OCI-LY7 (cell line): ENCODE measurements around the gene MSRB1. TPM values are rescaled to one million over a fixed set of nuclear protein-coding genes. Genes with fewer than 3 reads are reported as not detected.

Experiments
- BruUV-seq: library from RNA; stranded (reverse); fragments of 400-500 nt; replicated peaks from 2 replicates; lab custom pipeline; 2021; lab: Mats Ljungman, UMichigan
- CTCF ChIA-PET: fragments of 300-600 bp; sonication (Branson Sonifier 250); formaldehyde crosslinking; loops from one replicate; lab custom pipeline; 2022; ENCODE audit warnings: antibody characterized with exemption; ENCODE audit not compliant: unreplicated experiment; lab: Charles Lee
- POLR2A ChIA-PET: fragments of 300-600 bp; sonication (Branson Sonifier 250); formaldehyde crosslinking; loops from one replicate; lab custom pipeline; 2022; ENCODE audit warnings: antibody characterized with exemption; lab: Charles Lee
- DNase-seq: peaks from one replicate; pipeline ENCODE4 v3.0.0-alpha.2; 2015; ENCODE audit warnings: low spot score
- H2AFZ ChIP-seq: fragments of 200-600 bp; sonication (generic), shearing (Covaris generic); 2 replicates; pipeline ENCODE4 v1.6.1; 2014; ENCODE audit warnings: mild to moderate bottlenecking, antibody characterized with exemption, low read length, moderate library complexity
- H3K27ac ChIP-seq: fragments of 200-600 bp; sonication (generic); 2 replicates; pipeline ENCODE4 v1.5.1; 2014; ENCODE audit warnings: mixed run types, low read depth, mild to moderate bottlenecking, moderate library complexity, low read length, inconsistent platforms; ENCODE audit not compliant: poor library complexity, severe bottlenecking
- H3K36me3 ChIP-seq: fragments of 200-600 bp; sonication (generic); 2 replicates; pipeline ENCODE4 v1.6.1; 2014; ENCODE audit warnings: mild to moderate bottlenecking, antibody characterized with exemption, low read length, moderate library complexity, mixed read lengths; ENCODE audit not compliant: insufficient read depth
- H3K4me1 ChIP-seq: fragments of 200-600 bp; sonication (generic); 2 replicates; pipeline ENCODE4 v1.5.1; 2014; ENCODE audit warnings: mild to moderate bottlenecking, low read length; ENCODE audit not compliant: insufficient read depth, poor library complexity, severe bottlenecking
- H3K4me2 ChIP-seq: fragments of 200-600 bp; sonication (generic); 2 replicates; pipeline ENCODE4 v1.6.1; 2014; ENCODE audit warnings: mild to moderate bottlenecking, low read length
- H3K4me3 ChIP-seq: fragments of 200-600 bp; sonication (generic); 2 replicates; pipeline ENCODE4 v1.5.1; 2014; ENCODE audit warnings: mild to moderate bottlenecking, low read depth, low read length; ENCODE audit not compliant: poor library complexity, severe bottlenecking
- H3K79me2 ChIP-seq: fragments of 200-600 bp; sonication (generic); 2 replicates; pipeline ENCODE4 v1.6.1; 2016; ENCODE audit warnings: low read depth, mild to moderate bottlenecking, low read length, moderate library complexity, mixed read lengths; ENCODE audit not compliant: insufficient read depth
- H3K9me2 ChIP-seq: fragments of 200-600 bp; sonication (generic); 2 replicates; pipeline ENCODE4 v1.6.1; 2016; ENCODE audit warnings: mild to moderate bottlenecking, low read length, mixed read lengths; ENCODE audit not compliant: insufficient read depth
- H3K9me3 ChIP-seq: fragments of 200-600 bp; sonication (generic); 2 replicates; pipeline ENCODE4 v1.6.1; 2014; ENCODE audit warnings: mild to moderate bottlenecking, mixed run types, low read length, mixed read lengths
- H4K20me1 ChIP-seq: fragments of 200-600 bp; sonication (generic); 2 replicates; pipeline ENCODE4 v1.6.1; 2014; ENCODE audit warnings: mild to moderate bottlenecking, antibody characterized with exemption, low read length, moderate library complexity, mixed read lengths; ENCODE audit not compliant: insufficient read depth
- EZH2phosphoT487 ChIP-seq: fragments of 200-600 bp; sonication (generic); IDR thresholded peaks from 2 replicates; pipeline ENCODE4 v1.6.1; 2018; ENCODE audit warnings: low read depth, borderline replicate concordance, mild to moderate bottlenecking, mixed run types, antibody characterized with exemption, low read length, moderate library complexity, mixed read lengths
- intact Hi-C: fragments of 100-400 bp; cut with micrococcal nuclease; formaldehyde crosslinking; loops from one replicate; pipeline ENCODE4 v1.10.0; 2022; ENCODE audit not compliant: unreplicated experiment
- total RNA-seq, 2 experiments: library from RNA; depleted of rRNA in 1 of 2; stranded (reverse); fragments of >200 nt in 1 of 2; shearing (Covaris generic) in 1 of 2; gene quantifications; 2 replicates each; pipeline ENCODE4 v1.2.3, GENCODE V29; 2014 to 2022
- TF ChIP-seq, protein P1 (sequence below): fragments of 200-600 bp; sonication (generic); conservative IDR thresholded peaks from 2 replicates; pipeline ENCODE4 v1.5.1; 2014; ENCODE audit warnings: mild to moderate bottlenecking, antibody characterized with exemption, low read length, moderate library complexity, mixed read lengths

MSRB1 gene
- total RNA-seq, 2 experiments from 2014 or later: 9.0 to 17.6 TPM

DNA sequence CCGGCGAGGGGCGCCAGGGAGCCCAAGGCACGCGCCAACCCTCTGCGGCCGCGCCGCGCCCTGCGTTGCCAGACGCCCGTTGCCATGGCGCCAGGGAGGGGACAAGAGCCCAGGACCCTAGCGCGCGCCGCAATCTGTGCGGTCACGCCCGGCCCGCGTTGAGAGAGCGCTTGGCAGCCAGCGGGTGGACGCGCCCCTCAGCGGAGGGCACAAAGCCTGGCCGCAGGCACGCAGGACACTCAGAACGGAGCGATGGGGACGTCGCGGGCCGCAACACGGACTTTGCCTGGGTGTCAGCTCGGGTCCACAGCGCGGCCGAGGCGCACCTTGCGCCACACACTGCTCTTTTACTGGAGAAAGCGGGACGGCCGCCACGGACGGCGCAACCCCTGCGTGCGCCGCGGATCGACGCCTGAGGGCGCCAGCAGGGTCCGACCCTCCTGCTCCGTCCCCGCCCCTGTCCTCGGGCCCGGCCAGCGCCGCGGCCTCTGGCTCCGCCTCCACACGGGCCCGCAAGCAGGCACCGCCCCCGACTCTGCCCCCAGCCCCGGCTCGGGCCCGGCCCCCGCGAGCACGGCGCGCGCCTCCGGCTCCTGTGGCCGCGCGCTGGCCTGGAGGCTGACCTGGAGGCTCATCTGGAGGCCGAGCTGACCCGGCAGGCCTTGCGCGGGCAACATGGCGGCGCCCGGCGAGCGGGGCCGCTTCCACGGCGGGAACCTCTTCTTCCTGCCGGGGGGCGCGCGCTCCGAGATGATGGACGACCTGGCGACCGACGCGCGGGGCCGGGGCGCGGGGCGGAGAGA lies 40.7 kb upstream of the MSRB1 start, which contains the start of gene GFER:
Gene GFER (plus strand): TSS at position 650 of the 803 bp plus-strand sequence. CDS start 26 bp downstream, at position 676.
- CTCF ChIA-PET: no interaction called here

DNA sequence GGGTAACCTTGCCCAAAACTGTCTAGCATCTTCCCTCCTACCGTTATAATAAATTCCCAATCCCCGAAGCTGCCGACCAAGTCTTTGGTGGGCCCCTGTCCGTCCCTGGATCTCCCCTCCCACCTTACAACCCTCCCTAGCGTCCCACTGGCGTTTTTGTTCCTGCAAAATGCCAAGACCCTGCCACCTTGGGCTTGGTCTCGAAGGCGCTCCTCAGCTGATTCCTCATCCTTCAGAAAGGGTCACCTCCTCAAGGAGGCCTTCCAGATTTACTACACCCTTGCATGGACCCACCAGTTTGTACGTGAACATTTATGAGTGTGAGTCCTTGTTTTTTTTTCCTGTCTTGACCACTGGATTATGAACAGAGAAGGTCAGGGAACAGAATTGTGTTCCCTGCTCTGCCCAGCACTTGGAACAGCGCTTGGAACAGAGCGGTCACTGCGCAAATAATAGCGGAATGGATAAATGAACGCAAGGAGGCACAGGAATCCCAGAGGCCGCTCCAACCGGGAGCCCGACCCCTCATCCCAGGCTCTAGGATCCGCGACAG lies 40.1 kb upstream of the MSRB1 start:
- peaks cover 25% of the 10 kb centered on the region; the same call in 1 of the 2 replicates for H3K36me3 ChIP-seq
- intact Hi-C loops: no loop called here
- ChIA-PET CTCF (no interaction called here), POLR2A (no interaction called here)
- no TSS peak for BruUV-seq
- H3K4me3 ChIP-seq: peak overlapping the region; percentile 82
- H3K79me2 ChIP-seq: no peaks in the 10 kb centered on the region
- TF ChIP-seq EZH2phosphoT487: no peak
- TF ChIP-seq, protein P1, sequence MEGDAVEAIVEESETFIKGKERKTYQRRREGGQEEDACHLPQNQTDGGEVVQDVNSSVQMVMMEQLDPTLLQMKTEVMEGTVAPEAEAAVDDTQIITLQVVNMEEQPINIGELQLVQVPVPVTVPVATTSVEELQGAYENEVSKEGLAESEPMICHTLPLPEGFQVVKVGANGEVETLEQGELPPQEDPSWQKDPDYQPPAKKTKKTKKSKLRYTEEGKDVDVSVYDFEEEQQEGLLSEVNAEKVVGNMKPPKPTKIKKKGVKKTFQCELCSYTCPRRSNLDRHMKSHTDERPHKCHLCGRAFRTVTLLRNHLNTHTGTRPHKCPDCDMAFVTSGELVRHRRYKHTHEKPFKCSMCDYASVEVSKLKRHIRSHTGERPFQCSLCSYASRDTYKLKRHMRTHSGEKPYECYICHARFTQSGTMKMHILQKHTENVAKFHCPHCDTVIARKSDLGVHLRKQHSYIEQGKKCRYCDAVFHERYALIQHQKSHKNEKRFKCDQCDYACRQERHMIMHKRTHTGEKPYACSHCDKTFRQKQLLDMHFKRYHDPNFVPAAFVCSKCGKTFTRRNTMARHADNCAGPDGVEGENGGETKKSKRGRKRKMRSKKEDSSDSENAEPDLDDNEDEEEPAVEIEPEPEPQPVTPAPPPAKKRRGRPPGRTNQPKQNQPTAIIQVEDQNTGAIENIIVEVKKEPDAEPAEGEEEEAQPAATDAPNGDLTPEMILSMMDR: no peak
- H3K27ac ChIP-seq: no peak overlapping the region
- no peaks in the 10 kb centered on the region for H3K9me2 ChIP-seq
- DNase-seq: no peak
- H4K20me1 ChIP-seq: no peaks in the 10 kb centered on the region
- peak overlapping the region; percentile 85 for H3K4me2 ChIP-seq
- no peaks in the 10 kb centered on the region for H3K9me3 ChIP-seq
- peaks cover 14% of the 10 kb centered on the region for H3K4me1 ChIP-seq
- no peak overlapping the region for H2AFZ ChIP-seq

More for the DNA sequence above, 40.7 kb upstream of the MSRB1 start, which contains the start of gene GFER:
- no peak for TF ChIP-seq EZH2phosphoT487
- TF ChIP-seq, protein P1: peak; percentile 59; the same call in 1 of the 2 replicates
- DNase-seq: peak; percentile 80
- Histone ChIP-seq H3K79me2 (no peaks in the 10 kb centered on the region), H3K9me2 (no peaks in the 10 kb centered on the region), H3K4me2 (peak within 1 kb of the TSS; percentile 85), H3K9me3 (no peaks in the 10 kb centered on the region), H4K20me1 (no peaks in the 10 kb centered on the region), H3K4me1 (peaks cover 14% of the 10 kb centered on the region), H2AFZ (peak within 1 kb of the TSS; percentile 44; the same call in 1 of the 2 replicates), H3K4me3 (peak within 1 kb of the TSS; percentile 82), H3K27ac (peak within 1 kb of the TSS; percentile 37), H3K36me3 (peaks cover 18% of the 10 kb centered on the region; the same call in 1 of the 2 replicates)
- POLR2A ChIA-PET: no interaction called here
- intact Hi-C loops: loop anchor here (1.0 kb wide), 1 partner anchor 11 kb away; the partner anchor contains the start of gene TBL3
- no TSS peak for BruUV-seq
